T-cell (primary cell): ENCODE measurements around the gene CRYGD. TPM values are rescaled to one million over a fixed set of nuclear protein-coding genes. Genes with fewer than 3 reads are reported as not detected.
A peak's percentile ranks its signal among the peaks of the same experiment; 100 is the strongest.
"Not testable (repeated sequence)": the region's sequence is repeated elsewhere in the genome, so short reads cannot be mapped to it uniquely, and the experiment has no call there.

ENCODE experiments used
- ATAC-seq, 4 experiments: fragments of 200-7000 bp in 3 of 4; fragments of 150-1000 bp in 1 of 4; cut with Tn5 transposase; replicated peaks in 1 of 4; 1 replicate in 3 of 4; 2 replicates in 1 of 4; pipeline ENCODE4 v1.10.0; 2021; ENCODE audit warnings: moderate library complexity in 3 of 4, mild to moderate bottlenecking in 2 of 4, moderate number of reproducible peaks in 1 of 4
- CTCF ChIA-PET, 2 donors: fragments of 300-600 bp; sonication (Branson Sonifier 250); formaldehyde crosslinking; loops; one replicate each; lab custom pipeline; 2022; ENCODE audit warnings: antibody characterized with exemption in 2 of 2; lab: Charles Lee
- POLR2A ChIA-PET, 2 donors: fragments of 300-600 bp; sonication (Branson Sonifier 250); formaldehyde crosslinking; loops; one replicate each; lab custom pipeline; 2022; ENCODE audit warnings: antibody characterized with exemption in 2 of 2; lab: Charles Lee
- DNase-seq, 35 experiments: peaks; one replicate each; pipeline versions ENCODE4 v3.0.0 to v3.0.0-alpha.2; 2013 to 2023
- H3K27ac ChIP-seq: one replicate; pipeline ENCODE4 v1.5.1; 2013; ENCODE audit warnings: low read length
- H3K27me3 ChIP-seq, 2 experiments: replicated peaks in 1 of 2; 1 replicate in 1 of 2; 2 replicates in 1 of 2; pipeline versions ENCODE4 v1.6.1 to v1.7.0; 2013; ENCODE audit warnings: low read length in 1 of 2, mixed read lengths in 1 of 2; ENCODE audit not compliant: control insufficient read depth in 2 of 2, insufficient read depth in 2 of 2; ENCODE audit errors: extremely low read depth in 1 of 2
- H3K36me3 ChIP-seq, 2 donors: 1 replicate in 1 of 2; 2 replicates in 1 of 2; pipeline versions ENCODE4 v1.6.1 to v1.7.0; 2013; ENCODE audit warnings: low read length in 1 of 2; ENCODE audit not compliant: control insufficient read depth in 2 of 2, insufficient read depth in 1 of 2; ENCODE audit errors: extremely low read depth in 1 of 2
- H3K4me1 ChIP-seq, 2 experiments: 1 replicate in 1 of 2; 2 replicates in 1 of 2; pipeline versions ENCODE4 v1.6.1 to v1.7.0; 2013; ENCODE audit warnings: low read length in 2 of 2, mixed read lengths in 1 of 2; ENCODE audit not compliant: insufficient read depth in 2 of 2, control insufficient read depth in 1 of 2; ENCODE audit errors: extremely low read depth in 1 of 2
- H3K4me3 ChIP-seq, 2 donors: 1 replicate in 1 of 2; 2 replicates in 1 of 2; pipeline versions ENCODE4 v1.5.1 to v1.7.0; 2013; ENCODE audit warnings: mild to moderate bottlenecking in 2 of 2, low read length in 1 of 2, moderate library complexity in 1 of 2; ENCODE audit not compliant: control insufficient read depth in 1 of 2; ENCODE audit errors: extremely low read depth in 1 of 2
- H3K9me3 ChIP-seq: 2 replicates; pipeline ENCODE4 v1.7.0; 2013
- H3K27ac Mint-ChIP-seq, 2 donors: one replicate each; pipeline ENCODE4 v1.8.0; 2020 to 2021; ENCODE audit warnings: mild to moderate bottlenecking in 2 of 2, mixed read lengths in 2 of 2
- H3K27me3 Mint-ChIP-seq, 2 donors: one replicate each; pipeline ENCODE4 v1.8.0; 2021 to 2022; ENCODE audit warnings: mixed read lengths in 2 of 2
- H3K36me3 Mint-ChIP-seq: one replicate; pipeline ENCODE4 v1.8.0; 2021; ENCODE audit warnings: mixed read lengths
- H3K4me1 Mint-ChIP-seq, 3 donors: one replicate each; pipeline ENCODE4 v1.8.0; 2020 to 2022; ENCODE audit warnings: mixed read lengths in 3 of 3, mild to moderate bottlenecking in 1 of 3
- H3K4me3 Mint-ChIP-seq, 3 donors: one replicate each; pipeline ENCODE4 v1.8.0; 2020 to 2022; ENCODE audit warnings: mild to moderate bottlenecking in 3 of 3, mixed read lengths in 3 of 3, moderate library complexity in 3 of 3
- H3K9me3 Mint-ChIP-seq, 3 donors: one replicate each; pipeline ENCODE4 v1.8.0; 2020 to 2022; ENCODE audit warnings: mixed read lengths in 3 of 3
- WGBS: methylation state at CpG from one replicate; pipeline ENCODE4 v1.1.5; 2013; ENCODE audit warnings: missing lambda C conversion rate; ENCODE audit not compliant: insufficient coverage; 5-methylcytosine and 5-hydroxymethylcytosine counted together
- total RNA-seq, 35 experiments: library from RNA in 6 of 35; stranded (reverse) in 6 of 35; fragments of 120-200 nt in 1 of 35; gene quantifications; one replicate each; pipeline versions ENCODE4 v1.2.1 to v1.2.4 and lab custom pipeline; 2013 to 2026

The CRYGD gene
- total RNA-seq: not detected
- not detected for total RNA-seq (2013)
- 0 to 0.13 (median 0) reads per million in 29 experiments for total RNA-seq (lab: John Stamatoyannopoulos, UW)

GRCh38 chr2:208124013-208124715 lies at the start of gene CRYGD:
Gene CRYGD (minus strand): TSS chr2:208124524. CDS start chr2:208124473, 51 bp downstream.
- POLR2A ChIA-PET: not testable (repeated sequence)

GRCh38 chr2:208172125-208172524 lies 47.8 kb upstream of the CRYGD start:
- Histone ChIP-seq H3K9me3 (no peaks in the 10 kb centered on the region), H3K4me1 (peaks cover 0 to 2% of the 10 kb centered on the region in 2 experiments), H3K27me3 (peaks cover 0 to 12% of the 10 kb centered on the region in 2 experiments), H3K27ac (no peak overlapping the region), H3K4me3 (no peak overlapping the region), H3K36me3 (no peaks in the 10 kb centered on the region)
- Mint-ChIP-seq H3K27me3 (peaks cover 12 to 28% of the 10 kb centered on the region in 2 donors), H3K4me1 (peaks cover 0 to 3% (median 3%) of the 10 kb centered on the region in 3 donors), H3K27ac (no peak overlapping the region), H3K9me3 (no peaks in the 10 kb centered on the region), H3K4me3 (no peak overlapping the region), H3K36me3 (no peaks in the 10 kb centered on the region)
- no peak for DNase-seq
- 34% methylated on average over 4 of the region's 4 CpGs for WGBS
- ChIA-PET POLR2A (no interaction called here), CTCF (no interaction called here)
- ATAC-seq: no peak

More at GRCh38 chr2:208124013-208124715, at the start of gene CRYGD:
- H3K4me1 ChIP-seq, CTCF ChIA-PET, H3K4me3 ChIP-seq, H3K36me3 Mint-ChIP-seq, H3K36me3 ChIP-seq, H3K27ac ChIP-seq, H3K9me3 ChIP-seq, H3K9me3 Mint-ChIP-seq, H3K27ac Mint-ChIP-seq: not testable (repeated sequence)
- 10% methylated on average over 31 of the region's 46 CpGs for WGBS
- peaks cover 6 to 15% (median 8%) of the 10 kb centered on the region in 3 donors for H3K4me1 Mint-ChIP-seq
- H3K27me3 ChIP-seq: peaks cover 0 to 14% of the 10 kb centered on the region in 2 experiments
- H3K27me3 Mint-ChIP-seq: peaks cover 25 to 34% of the 10 kb centered on the region in 2 donors
- peak within 1 kb of the TSS in 1 of 3 donors; percentile 46 for H3K4me3 Mint-ChIP-seq
- DNase-seq (peak in 1 of 35 experiments; percentile 12), ATAC-seq (peak in 2 of 4 experiments; percentile 24 to 44)

- Histone ChIP-seq H3K4me1 (no peaks in the 10 kb centered on the region), H3K4me3 (no peak overlapping the region), H3K27me3 (peaks cover 0 to 12% of the 10 kb centered on the region in 2 experiments), H3K36me3 (no peaks in the 10 kb centered on the region), H3K27ac (no peak overlapping the region), H3K9me3 (no peaks in the 10 kb centered on the region)
- Mint-ChIP-seq H3K4me3 (no peak overlapping the region), H3K4me1 (no peaks in the 10 kb centered on the region), H3K9me3 (no peaks in the 10 kb centered on the region), H3K27ac (no peak overlapping the region), H3K27me3 (peaks cover 6 to 9% of the 10 kb centered on the region in 2 donors), H3K36me3 (no peaks in the 10 kb centered on the region)
- DNase-seq: no peak
- ChIA-PET CTCF (interaction anchor here in 1 of 2 donors (1.2 kb wide), 1 partner anchor 10 kb away, joined by 4 read pairs; no protein-coding TSS in a partner anchor), POLR2A (interaction anchor here in 1 of 2 donors (0.6 kb wide), 2 partner anchors 210 to 1390 kb away, joined by 4 read pairs; no protein-coding TSS in a partner anchor)
- ATAC-seq: no peak
- 88% methylated on average over 1 of the region's 2 CpGs for WGBS
These were observed 40.8 kb upstream of the CRYGD start for GRCh38 chr2:208164951-208165755.

GRCh38 chr2:208163489-208163888 lies 39.2 kb upstream of the CRYGD start, which contains the start of gene CRYGA:
Gene CRYGA (minus strand): TSS chr2:208163589. CDS start chr2:208163556, 33 bp downstream.
- CTCF ChIA-PET: no interaction called here
- Mint-ChIP-seq H3K4me1 (no peaks in the 10 kb centered on the region), H3K27ac (no peak within 1 kb of the TSS), H3K9me3 (no peaks in the 10 kb centered on the region), H3K27me3 (peaks cover 4 to 6% of the 10 kb centered on the region in 2 donors), H3K36me3 (no peaks in the 10 kb centered on the region), H3K4me3 (no peak within 1 kb of the TSS)
- Histone ChIP-seq H3K27ac (no peak within 1 kb of the TSS), H3K4me3 (no peak within 1 kb of the TSS), H3K36me3 (no peaks in the 10 kb centered on the region), H3K27me3 (peaks cover 0 to 12% of the 10 kb centered on the region in 2 experiments), H3K4me1 (no peaks in the 10 kb centered on the region), H3K9me3 (no peaks in the 10 kb centered on the region)
- 88% methylated on average over 1 of the region's 2 CpGs for WGBS
- POLR2A ChIA-PET: no interaction called here
- DNase-seq: no peak
- no peak for ATAC-seq

GRCh38 chr2:208156439-208156838 lies 32.1 kb upstream of the CRYGD start:
- H3K27me3 Mint-ChIP-seq: no peaks in the 10 kb centered on the region
- no peak for DNase-seq
- ChIA-PET CTCF (no interaction called here), POLR2A (no interaction called here)
- Histone ChIP-seq H3K27ac (no peak overlapping the region), H3K4me1 (no peaks in the 10 kb centered on the region), H3K4me3 (no peak overlapping the region), H3K9me3 (no peaks in the 10 kb centered on the region), H3K36me3 (no peaks in the 10 kb centered on the region), H3K27me3 (peaks cover 0 to 5% of the 10 kb centered on the region in 2 experiments)
- H3K4me3 Mint-ChIP-seq: no peak overlapping the region
- no peaks in the 10 kb centered on the region for H3K4me1 Mint-ChIP-seq
- no peaks in the 10 kb centered on the region for H3K36me3 Mint-ChIP-seq
- no peak for ATAC-seq
- H3K27ac Mint-ChIP-seq: no peak overlapping the region
- H3K9me3 Mint-ChIP-seq: peaks cover 0 to 7% (median 2%) of the 10 kb centered on the region in 3 donors
- WGBS: no CpG with 5 or more reads among the region's 2 CpGs

- CTCF ChIA-PET: no interaction called here
These were observed 28.8 kb upstream of the CRYGD start for GRCh38 chr2:208153156-208153555.

More at GRCh38 chr2:208153156-208153555, 28.8 kb upstream of the CRYGD start:
- H3K27ac Mint-ChIP-seq: no peak overlapping the region
- Histone ChIP-seq H3K27ac (no peak overlapping the region), H3K36me3 (no peaks in the 10 kb centered on the region), H3K27me3 (no peaks in the 10 kb centered on the region), H3K9me3 (no peaks in the 10 kb centered on the region), H3K4me3 (no peak overlapping the region), H3K4me1 (no peaks in the 10 kb centered on the region)
- H3K4me1 Mint-ChIP-seq: no peaks in the 10 kb centered on the region
- DNase-seq (no peak), ATAC-seq (no peak)
- POLR2A ChIA-PET: interaction anchor here in 1 of 2 donors (0.6 kb wide), 1 partner anchor 1878 kb away, joined by 5 read pairs; no protein-coding TSS in a partner anchor
- H3K27me3 Mint-ChIP-seq: peaks cover 0 to 6% of the 10 kb centered on the region in 2 donors
- H3K9me3 Mint-ChIP-seq: peaks cover 8 to 15% (median 13%) of the 10 kb centered on the region in 3 donors
- no peaks in the 10 kb centered on the region for H3K36me3 Mint-ChIP-seq
- H3K4me3 Mint-ChIP-seq: no peak overlapping the region
